ENCODE measurements around the gene LRSAM1. TPM values are rescaled to one million over a fixed set of nuclear protein-coding genes. Genes with fewer than 3 reads are reported as not detected.

The LRSAM1 gene
- total RNA-seq, 1 experiment from 2014 or later, result 25.8 TPM

DNA sequence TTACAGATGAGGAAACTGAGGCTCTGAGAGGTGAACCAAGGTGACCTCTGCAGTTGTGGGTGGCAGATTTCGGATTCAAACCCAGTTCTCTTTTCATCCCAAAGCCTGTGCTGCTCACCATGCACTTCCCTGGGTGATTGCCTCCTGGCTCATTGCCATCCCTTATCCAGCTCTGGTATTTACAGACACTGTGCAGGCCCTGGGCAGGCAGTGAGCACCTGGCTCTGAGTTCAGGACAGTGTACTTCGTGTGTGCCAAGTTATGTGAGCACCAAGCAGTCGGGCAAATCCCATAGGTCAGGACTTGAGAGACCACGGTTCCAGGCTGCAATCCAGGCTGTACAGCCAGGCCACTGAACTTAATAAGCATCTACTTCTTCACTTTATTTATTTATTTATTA, 1.4 kb downstream of the LRSAM1 start:
- POLR2A ChIA-PET, result interaction anchor here (0.6 kb wide), 1 partner anchor 229 kb away, joined by 3 read pairs; no protein-coding TSS in a partner anchor
- no peaks in the 10 kb centered on the region for H3K9me3 Mint-ChIP-seq (ENCODE audit: unreplicated experiment)
- no TSS peak for BruUV-seq (replicated peaks)
- CTCF ChIA-PET, result interaction anchor here (2.0 kb wide), 1 partner anchor 92 kb away, joined by 6 read pairs; no protein-coding TSS in a partner anchor
- TF ChIP-seq, protein P1, sequence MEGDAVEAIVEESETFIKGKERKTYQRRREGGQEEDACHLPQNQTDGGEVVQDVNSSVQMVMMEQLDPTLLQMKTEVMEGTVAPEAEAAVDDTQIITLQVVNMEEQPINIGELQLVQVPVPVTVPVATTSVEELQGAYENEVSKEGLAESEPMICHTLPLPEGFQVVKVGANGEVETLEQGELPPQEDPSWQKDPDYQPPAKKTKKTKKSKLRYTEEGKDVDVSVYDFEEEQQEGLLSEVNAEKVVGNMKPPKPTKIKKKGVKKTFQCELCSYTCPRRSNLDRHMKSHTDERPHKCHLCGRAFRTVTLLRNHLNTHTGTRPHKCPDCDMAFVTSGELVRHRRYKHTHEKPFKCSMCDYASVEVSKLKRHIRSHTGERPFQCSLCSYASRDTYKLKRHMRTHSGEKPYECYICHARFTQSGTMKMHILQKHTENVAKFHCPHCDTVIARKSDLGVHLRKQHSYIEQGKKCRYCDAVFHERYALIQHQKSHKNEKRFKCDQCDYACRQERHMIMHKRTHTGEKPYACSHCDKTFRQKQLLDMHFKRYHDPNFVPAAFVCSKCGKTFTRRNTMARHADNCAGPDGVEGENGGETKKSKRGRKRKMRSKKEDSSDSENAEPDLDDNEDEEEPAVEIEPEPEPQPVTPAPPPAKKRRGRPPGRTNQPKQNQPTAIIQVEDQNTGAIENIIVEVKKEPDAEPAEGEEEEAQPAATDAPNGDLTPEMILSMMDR (IDR thresholded peaks at IDR 0.05; ENCODE audit: insufficient read depth in 1 of 2, low read depth in 1 of 2, low read length in 1 of 2, severe bottlenecking in 1 of 2, unreplicated experiment in 1 of 2), result no peak
- H3K27ac Mint-ChIP-seq (ENCODE audit: unreplicated experiment), result peak overlapping the region; percentile 98
- peaks cover 75% of the 10 kb centered on the region for H3K36me3 Mint-ChIP-seq (ENCODE audit: insufficient read depth, unreplicated experiment)
- Histone ChIP-seq H3K27me3 (replicated peaks; ENCODE audit: control insufficient read depth, insufficient read depth, low read length) (no peaks in the 10 kb centered on the region), H3K4me3 (ENCODE audit: low read depth, low read length) (no peak overlapping the region), H3K9me3 (no peaks in the 10 kb centered on the region), H3K4me1 (peaks cover 9% of the 10 kb centered on the region; the same call in 1 of the 2 replicates), H3K36me3 (ENCODE audit: control insufficient read depth, insufficient read depth, low read length) (peaks cover 7% of the 10 kb centered on the region; the same call in 1 of the 2 replicates)
- no peak for DNase-seq
- intact Hi-C loops (cut with micrococcal nuclease; ENCODE audit: unreplicated experiment), result no loop called here
- H3K4me3 Mint-ChIP-seq (ENCODE audit: unreplicated experiment), result peak overlapping the region; percentile 95
- H3K27me3 Mint-ChIP-seq (ENCODE audit: insufficient read depth, unreplicated experiment), result peaks cover 3% of the 10 kb centered on the region
- H3K4me1 Mint-ChIP-seq (ENCODE audit: low read depth, unreplicated experiment), result peaks cover 13% of the 10 kb centered on the region

DNA sequence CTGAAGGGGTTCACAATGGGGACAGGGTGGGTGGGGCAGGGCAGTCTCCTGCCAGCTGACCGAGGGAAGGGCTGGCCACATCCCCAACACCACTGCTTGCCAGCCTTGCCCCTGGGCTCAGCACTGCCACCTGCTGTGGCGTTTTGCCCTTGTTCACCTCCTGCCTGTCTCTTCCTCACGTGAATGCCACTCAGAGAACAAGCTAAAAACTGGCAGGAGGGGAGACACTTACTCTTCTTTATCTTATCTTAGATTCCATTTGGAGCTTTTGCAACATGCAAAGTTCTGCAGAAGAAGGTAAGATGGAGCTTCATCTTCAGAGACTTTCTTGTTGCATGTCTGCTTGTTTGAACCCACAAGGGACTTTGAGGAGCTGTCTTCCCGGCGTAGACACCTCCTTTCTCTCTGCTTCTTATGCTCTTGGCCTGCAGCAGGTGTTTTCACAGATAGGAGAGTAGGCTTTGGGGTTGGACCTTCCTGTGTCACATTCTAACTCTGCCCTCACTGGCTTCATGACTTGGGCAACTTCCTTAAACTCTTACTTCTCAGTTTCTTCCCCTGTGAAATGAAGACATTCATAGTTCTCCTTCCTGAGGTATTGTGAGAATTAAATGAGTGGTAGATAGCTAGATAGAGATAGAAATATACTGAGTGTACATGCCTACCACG, 4.1 kb downstream of the LRSAM1 start:
- ChIA-PET POLR2A (no interaction called here), CTCF (interaction anchor here (0.6 to 1.6 kb wide), 3 partner anchors 19 to 95 kb away, joined by 3 to 6 read pairs (median 4); partner anchors contain the start of gene ZNF79)
- no peak overlapping the region for H3K4me3 ChIP-seq (ENCODE audit: low read depth, low read length)
- intact Hi-C loops (cut with micrococcal nuclease; ENCODE audit: unreplicated experiment), result no loop called here
- Mint-ChIP-seq H3K36me3 (ENCODE audit: insufficient read depth, unreplicated experiment) (peaks cover 64% of the 10 kb centered on the region), H3K27me3 (ENCODE audit: insufficient read depth, unreplicated experiment) (no peaks in the 10 kb centered on the region), H3K4me3 (ENCODE audit: unreplicated experiment) (no peak overlapping the region), H3K4me1 (ENCODE audit: low read depth, unreplicated experiment) (peaks cover 6% of the 10 kb centered on the region), H3K27ac (ENCODE audit: unreplicated experiment) (no peak overlapping the region), H3K9me3 (ENCODE audit: unreplicated experiment) (no peaks in the 10 kb centered on the region)
- H3K4me1 ChIP-seq, result no peaks in the 10 kb centered on the region
- no peaks in the 10 kb centered on the region; the same call in 1 of the 2 replicates for H3K36me3 ChIP-seq (ENCODE audit: control insufficient read depth, insufficient read depth, low read length)
- H3K9me3 ChIP-seq, result no peaks in the 10 kb centered on the region
- DNase-seq, result no peak
- TF ChIP-seq, protein P1 (IDR thresholded peaks at IDR 0.05; ENCODE audit: insufficient read depth in 1 of 2, low read depth in 1 of 2, low read length in 1 of 2, severe bottlenecking in 1 of 2, unreplicated experiment in 1 of 2), result peak; percentile 19 to 43
- H3K27me3 ChIP-seq (replicated peaks; ENCODE audit: control insufficient read depth, insufficient read depth, low read length), result no peaks in the 10 kb centered on the region
- no TSS peak for BruUV-seq (replicated peaks)

DNA sequence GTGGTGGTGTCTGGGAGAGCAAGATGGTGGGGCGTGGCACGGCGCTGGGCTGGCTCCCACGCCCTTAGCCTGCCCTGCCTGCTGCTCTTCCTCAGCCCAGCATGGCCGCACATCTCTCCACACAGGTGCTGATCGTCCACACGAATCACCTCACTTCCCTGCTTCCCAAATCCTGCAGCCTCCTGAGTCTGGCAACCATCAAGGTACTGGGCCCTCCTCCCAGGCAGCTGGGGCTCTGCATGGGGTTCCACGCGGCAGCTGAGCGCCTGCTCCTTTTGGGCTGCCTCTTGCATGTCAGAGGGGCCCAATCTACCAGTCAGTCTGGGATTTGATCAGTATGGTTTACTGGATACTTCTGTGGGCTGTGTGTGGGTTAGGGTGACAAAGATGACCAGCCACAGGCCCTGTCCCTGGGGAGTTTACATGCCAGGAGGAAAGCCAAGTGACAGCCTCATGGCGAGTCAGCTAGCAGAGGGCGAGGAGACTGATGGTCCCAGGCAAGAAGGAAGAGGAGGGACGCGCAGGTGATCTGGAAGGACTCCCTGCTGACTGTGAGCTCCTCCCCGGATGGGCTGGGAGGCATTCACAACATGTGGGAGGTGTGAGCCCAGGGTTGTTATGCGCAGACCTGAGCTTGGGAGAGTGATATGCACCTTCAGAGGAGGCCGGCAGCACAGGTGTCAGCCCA, 6.0 kb downstream of the LRSAM1 start:
- no peak overlapping the region for H3K27ac Mint-ChIP-seq (ENCODE audit: unreplicated experiment)
- POLR2A ChIA-PET, result no interaction called here

More for the DNA sequence above, 6.0 kb downstream of the LRSAM1 start:
- intact Hi-C loops (cut with micrococcal nuclease; ENCODE audit: unreplicated experiment), result no loop called here
- H3K36me3 Mint-ChIP-seq (ENCODE audit: insufficient read depth, unreplicated experiment), result peaks cover 64% of the 10 kb centered on the region
- Histone ChIP-seq H3K36me3 (ENCODE audit: control insufficient read depth, insufficient read depth, low read length) (no peaks in the 10 kb centered on the region; the same call in 1 of the 2 replicates), H3K27me3 (replicated peaks; ENCODE audit: control insufficient read depth, insufficient read depth, low read length) (no peaks in the 10 kb centered on the region), H3K4me3 (ENCODE audit: low read depth, low read length) (no peak overlapping the region), H3K9me3 (no peaks in the 10 kb centered on the region), H3K4me1 (no peaks in the 10 kb centered on the region)
- H3K4me3 Mint-ChIP-seq (ENCODE audit: unreplicated experiment), result no peak overlapping the region
- no peaks in the 10 kb centered on the region for H3K27me3 Mint-ChIP-seq (ENCODE audit: insufficient read depth, unreplicated experiment)
- peaks cover 9% of the 10 kb centered on the region for H3K4me1 Mint-ChIP-seq (ENCODE audit: low read depth, unreplicated experiment)
- H3K9me3 Mint-ChIP-seq (ENCODE audit: unreplicated experiment), result no peaks in the 10 kb centered on the region
- BruUV-seq (replicated peaks), result no TSS peak
- no peak for DNase-seq
- CTCF ChIA-PET, result no interaction called here
- TF ChIP-seq, protein P1 (IDR thresholded peaks at IDR 0.05; ENCODE audit: insufficient read depth in 1 of 2, low read depth in 1 of 2, low read length in 1 of 2, severe bottlenecking in 1 of 2, unreplicated experiment in 1 of 2), result no peak

All from Caco-2 (cell line).